ENCODE results near the gene CYBB. TPM values are rescaled to one million over a fixed set of nuclear protein-coding genes. Genes with fewer than 3 reads are reported as not detected.

Gene CYBB
- total RNA-seq (2014; rRNA removed; shearing (Covaris generic); ENCODE audit: low replicate concordance), result 13.4 and 14.4 TPM in 2 replicates

GRCh38 chrX:37779857-37780256 is at the start of gene CYBB:
Gene CYBB (plus strand): TSS chrX:37780059. CDS start chrX:37780078, 19 bp downstream.
- no peaks in the 10 kb centered on the region for H3K27me3 ChIP-seq (ENCODE audit: low read length)
- H4K20me1 ChIP-seq (ENCODE audit: insufficient read depth, low read depth, low read length), result no peaks in the 10 kb centered on the region
- no peaks in the 10 kb centered on the region for H3K9me2 ChIP-seq (replicated peaks; ENCODE audit: insufficient read depth, low read length)
- H3K4me1 ChIP-seq (ENCODE audit: low read length), result peaks cover 57% of the 10 kb centered on the region
- no peak for DNase-seq
- no peak within 1 kb of the TSS for H3K9ac ChIP-seq (ENCODE audit: low read length)
- H2AFZ ChIP-seq (ENCODE audit: low read length), result peak within 1 kb of the TSS; percentile 87
- H3K79me2 ChIP-seq (ENCODE audit: low read length), result no peaks in the 10 kb centered on the region
- no peaks in the 10 kb centered on the region for H3K36me3 ChIP-seq (ENCODE audit: insufficient read depth, low read length)
- no peaks in the 10 kb centered on the region for H3K9me3 ChIP-seq (ENCODE audit: low read length)
- H3K4me2 ChIP-seq (ENCODE audit: low read depth, low read length, poor library complexity, severe bottlenecking), result peak within 1 kb of the TSS; percentile 18
- peak within 1 kb of the TSS; percentile 30 for H3K27ac ChIP-seq (ENCODE audit: low read length)
- no peak within 1 kb of the TSS for H3K4me3 ChIP-seq (ENCODE audit: low read length)

GRCh38 chrX:37745354-37745753 is 34.5 kb upstream of the CYBB start:
- Histone ChIP-seq H3K4me3 (ENCODE audit: low read length) (no peak overlapping the region), H2AFZ (ENCODE audit: low read length) (0 out of 2 replicates have a peak overlapping the region, but pooled peaks have one; percentile 13), H3K4me1 (ENCODE audit: low read length) (peaks cover 17% of the 10 kb centered on the region), H3K36me3 (ENCODE audit: insufficient read depth, low read length) (no peaks in the 10 kb centered on the region), H3K9ac (ENCODE audit: low read length) (no peak overlapping the region), H3K4me2 (ENCODE audit: low read depth, low read length, poor library complexity, severe bottlenecking) (no peak overlapping the region), H3K79me2 (ENCODE audit: low read length) (no peaks in the 10 kb centered on the region), H3K27me3 (ENCODE audit: low read length) (no peaks in the 10 kb centered on the region), H3K9me3 (ENCODE audit: low read length) (no peaks in the 10 kb centered on the region), H4K20me1 (ENCODE audit: insufficient read depth, low read depth, low read length) (no peaks in the 10 kb centered on the region), H3K9me2 (replicated peaks; ENCODE audit: insufficient read depth, low read length) (no peaks in the 10 kb centered on the region), H3K27ac (ENCODE audit: low read length) (peak overlapping the region; percentile 3; the same call in 1 of the 2 replicates)
- peak; percentile 94 for DNase-seq

GRCh38 chrX:37745835-37746217 is 34.0 kb upstream of the CYBB start:
- no peaks in the 10 kb centered on the region for H3K79me2 ChIP-seq (ENCODE audit: low read length)
- no peaks in the 10 kb centered on the region for H4K20me1 ChIP-seq (ENCODE audit: insufficient read depth, low read depth, low read length)
- H3K4me1 ChIP-seq (ENCODE audit: low read length), result peaks cover 17% of the 10 kb centered on the region
- no peak overlapping the region for H3K4me2 ChIP-seq (ENCODE audit: low read depth, low read length, poor library complexity, severe bottlenecking)
- H3K27ac ChIP-seq (ENCODE audit: low read length), result peak overlapping the region; percentile 3; the same call in 1 of the 2 replicates
- H3K27me3 ChIP-seq (ENCODE audit: low read length), result no peaks in the 10 kb centered on the region
- peak overlapping the region; percentile 13 for H2AFZ ChIP-seq (ENCODE audit: low read length)
- no peak overlapping the region for H3K4me3 ChIP-seq (ENCODE audit: low read length)
- DNase-seq, result peak; percentile 49
- no peaks in the 10 kb centered on the region for H3K9me2 ChIP-seq (replicated peaks; ENCODE audit: insufficient read depth, low read length)
- H3K36me3 ChIP-seq (ENCODE audit: insufficient read depth, low read length), result no peaks in the 10 kb centered on the region
- H3K9ac ChIP-seq (ENCODE audit: low read length), result no peak overlapping the region
- H3K9me3 ChIP-seq (ENCODE audit: low read length), result no peaks in the 10 kb centered on the region

GRCh38 chrX:37746218-37746941 is 33.5 kb upstream of the CYBB start:
- Histone ChIP-seq H3K4me2 (ENCODE audit: low read depth, low read length, poor library complexity, severe bottlenecking) (no peak overlapping the region), H3K4me3 (ENCODE audit: low read length) (no peak overlapping the region), H3K27ac (ENCODE audit: low read length) (peak overlapping the region; percentile 3; the same call in 1 of the 2 replicates), H3K4me1 (ENCODE audit: low read length) (peaks cover 17% of the 10 kb centered on the region), H3K27me3 (ENCODE audit: low read length) (no peaks in the 10 kb centered on the region), H3K9ac (ENCODE audit: low read length) (no peak overlapping the region), H3K36me3 (ENCODE audit: insufficient read depth, low read length) (no peaks in the 10 kb centered on the region), H3K79me2 (ENCODE audit: low read length) (no peaks in the 10 kb centered on the region), H3K9me2 (replicated peaks; ENCODE audit: insufficient read depth, low read length) (no peaks in the 10 kb centered on the region), H2AFZ (ENCODE audit: low read length) (peak overlapping the region; percentile 13), H4K20me1 (ENCODE audit: insufficient read depth, low read depth, low read length) (no peaks in the 10 kb centered on the region), H3K9me3 (ENCODE audit: low read length) (no peaks in the 10 kb centered on the region)
- DNase-seq, result no peak

- Histone ChIP-seq H3K79me2 (ENCODE audit: low read length) (no peaks in the 10 kb centered on the region), H2AFZ (ENCODE audit: low read length) (peak overlapping the region; percentile 13), H3K4me3 (ENCODE audit: low read length) (no peak overlapping the region), H3K4me1 (ENCODE audit: low read length) (peaks cover 17% of the 10 kb centered on the region), H3K36me3 (ENCODE audit: insufficient read depth, low read length) (no peaks in the 10 kb centered on the region), H3K9me2 (replicated peaks; ENCODE audit: insufficient read depth, low read length) (no peaks in the 10 kb centered on the region), H3K4me2 (ENCODE audit: low read depth, low read length, poor library complexity, severe bottlenecking) (no peak overlapping the region), H3K27ac (ENCODE audit: low read length) (no peak overlapping the region), H3K9ac (ENCODE audit: low read length) (no peak overlapping the region), H3K27me3 (ENCODE audit: low read length) (no peaks in the 10 kb centered on the region), H3K9me3 (ENCODE audit: low read length) (no peaks in the 10 kb centered on the region), H4K20me1 (ENCODE audit: insufficient read depth, low read depth, low read length) (no peaks in the 10 kb centered on the region)
- no peak for DNase-seq
These were observed 32.9 kb upstream of the CYBB start for GRCh38 chrX:37746951-37747350.

- H3K79me2 ChIP-seq (ENCODE audit: low read length), result no peaks in the 10 kb centered on the region
- no peaks in the 10 kb centered on the region for H3K9me2 ChIP-seq (replicated peaks; ENCODE audit: insufficient read depth, low read length)
- H3K36me3 ChIP-seq (ENCODE audit: insufficient read depth, low read length), result no peaks in the 10 kb centered on the region
- H4K20me1 ChIP-seq (ENCODE audit: insufficient read depth, low read depth, low read length), result no peaks in the 10 kb centered on the region
- no peak overlapping the region for H3K27ac ChIP-seq (ENCODE audit: low read length)
- H3K4me3 ChIP-seq (ENCODE audit: low read length), result no peak overlapping the region
- no peak for DNase-seq
- H2AFZ ChIP-seq (ENCODE audit: low read length), result no peak overlapping the region
- H3K4me2 ChIP-seq (ENCODE audit: low read depth, low read length, poor library complexity, severe bottlenecking), result no peak overlapping the region
- H3K9ac ChIP-seq (ENCODE audit: low read length), result no peak overlapping the region
- H3K9me3 ChIP-seq (ENCODE audit: low read length), result no peaks in the 10 kb centered on the region
- H3K4me1 ChIP-seq (ENCODE audit: low read length), result peaks cover 27% of the 10 kb centered on the region
- H3K27me3 ChIP-seq (ENCODE audit: low read length), result no peaks in the 10 kb centered on the region
These were observed 27.6 kb upstream of the CYBB start for GRCh38 chrX:37752281-37752680.

- no peak for DNase-seq
- H3K4me3 ChIP-seq (ENCODE audit: low read length), result no peak overlapping the region
- no peaks in the 10 kb centered on the region for H3K27me3 ChIP-seq (ENCODE audit: low read length)
- H3K36me3 ChIP-seq (ENCODE audit: insufficient read depth, low read length), result no peaks in the 10 kb centered on the region
- H3K9me3 ChIP-seq (ENCODE audit: low read length), result no peaks in the 10 kb centered on the region
- H2AFZ ChIP-seq (ENCODE audit: low read length), result peak overlapping the region; percentile 29; the same call in 1 of the 2 replicates
- no peak overlapping the region for H3K9ac ChIP-seq (ENCODE audit: low read length)
- H3K79me2 ChIP-seq (ENCODE audit: low read length), result no peaks in the 10 kb centered on the region
- H3K27ac ChIP-seq (ENCODE audit: low read length), result no peak overlapping the region
- H3K9me2 ChIP-seq (replicated peaks; ENCODE audit: insufficient read depth, low read length), result no peaks in the 10 kb centered on the region
- H3K4me1 ChIP-seq (ENCODE audit: low read length), result peaks cover 27% of the 10 kb centered on the region
- no peaks in the 10 kb centered on the region for H4K20me1 ChIP-seq (ENCODE audit: insufficient read depth, low read depth, low read length)
- no peak overlapping the region for H3K4me2 ChIP-seq (ENCODE audit: low read depth, low read length, poor library complexity, severe bottlenecking)
These were observed 26.9 kb upstream of the CYBB start for GRCh38 chrX:37752936-37753335.

GRCh38 chrX:37753384-37753783 is 26.5 kb upstream of the CYBB start:
- H3K4me3 ChIP-seq (ENCODE audit: low read length), result no peak overlapping the region
- H3K4me2 ChIP-seq (ENCODE audit: low read depth, low read length, poor library complexity, severe bottlenecking), result no peak overlapping the region
- no peak overlapping the region for H3K9ac ChIP-seq (ENCODE audit: low read length)
- 0 out of 2 replicates have a peak overlapping the region, but pooled peaks have one; percentile 29 for H2AFZ ChIP-seq (ENCODE audit: low read length)
- no peaks in the 10 kb centered on the region for H3K9me2 ChIP-seq (replicated peaks; ENCODE audit: insufficient read depth, low read length)
- no peaks in the 10 kb centered on the region for H3K9me3 ChIP-seq (ENCODE audit: low read length)
- no peak overlapping the region for H3K27ac ChIP-seq (ENCODE audit: low read length)
- H3K36me3 ChIP-seq (ENCODE audit: insufficient read depth, low read length), result no peaks in the 10 kb centered on the region
- no peaks in the 10 kb centered on the region for H4K20me1 ChIP-seq (ENCODE audit: insufficient read depth, low read depth, low read length)
- H3K4me1 ChIP-seq (ENCODE audit: low read length), result peaks cover 27% of the 10 kb centered on the region
- H3K79me2 ChIP-seq (ENCODE audit: low read length), result no peaks in the 10 kb centered on the region
- DNase-seq, result no peak
- H3K27me3 ChIP-seq (ENCODE audit: low read length), result no peaks in the 10 kb centered on the region
